Stimulated activated effector memory CD8-positive, alpha-beta T cell treated with anti-CD3 and anti-CD28 coated beads, Interleukin-12 subunit alpha, Interleukin-12 subunit beta, amount 100 ng/mL, for 72 hours (primary cell): ENCODE results near the gene GABRG1.

Source experiments
- ATAC-seq: fragments of 150-1000 bp; cut with Tn5 transposase; 2 replicates; pipeline ENCODE4 v1.10.0; 2021
- DNase-seq, 2 donors: peaks; one replicate each; pipeline ENCODE4 v3.0.0; 2021 to 2022; ENCODE audit warnings: low spot score in 2 of 2
- H3K27ac Mint-ChIP-seq: one replicate; pipeline ENCODE4 v1.8.0; 2022; ENCODE audit warnings: mild to moderate bottlenecking, mixed read lengths
- H3K36me3 Mint-ChIP-seq: one replicate; pipeline ENCODE4 v1.8.0; 2022; ENCODE audit warnings: mild to moderate bottlenecking, mixed read lengths
- H3K4me1 Mint-ChIP-seq: one replicate; pipeline ENCODE4 v1.8.0; 2022; ENCODE audit warnings: mixed read lengths
- H3K4me3 Mint-ChIP-seq: one replicate; pipeline ENCODE4 v1.8.0; 2022; ENCODE audit warnings: mild to moderate bottlenecking, mixed read lengths
- H3K9me3 Mint-ChIP-seq: one replicate; pipeline ENCODE4 v1.8.0; 2022; ENCODE audit warnings: mixed read lengths

The GABRG1 gene

DNA sequence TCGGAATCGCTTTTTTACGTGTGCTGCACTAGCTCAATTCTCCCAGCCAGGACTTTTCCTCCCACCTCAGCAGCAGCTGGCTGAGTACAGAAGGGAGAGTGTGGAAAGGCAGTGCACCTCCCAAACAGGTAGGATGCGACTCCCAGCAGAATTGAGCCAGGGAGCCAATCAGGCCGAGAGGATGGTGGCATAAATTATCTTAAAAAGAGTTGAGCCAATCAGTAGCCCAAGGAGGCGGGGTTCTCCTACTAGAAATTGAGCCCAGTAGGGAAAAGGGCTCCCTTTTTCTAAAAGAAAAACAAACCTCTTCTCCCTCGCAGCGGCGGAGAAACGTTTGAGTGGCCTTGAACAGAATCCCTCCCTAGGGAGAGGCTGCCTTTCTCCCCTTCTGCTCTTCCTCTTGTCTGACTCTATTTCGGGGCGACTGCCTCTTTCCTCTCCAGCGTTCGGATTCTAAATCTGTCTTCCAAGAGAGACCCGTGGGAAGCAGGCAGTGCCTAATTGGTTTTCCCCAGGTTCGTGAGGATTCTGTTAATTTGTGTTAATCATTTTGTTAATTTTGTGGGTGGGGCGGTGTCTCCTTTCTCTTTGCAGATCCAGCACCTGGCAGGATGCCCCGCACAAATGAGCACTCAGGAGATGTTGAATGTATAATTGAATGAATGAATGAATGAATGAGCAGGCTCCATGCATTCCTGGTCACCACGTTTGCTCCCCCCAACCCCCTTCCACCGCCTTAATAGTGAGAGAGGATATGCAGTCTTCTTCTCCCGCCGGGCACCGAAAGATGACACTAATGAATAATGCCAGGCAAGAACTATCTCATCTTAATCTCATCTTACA is at the start of gene GABRG1:
Gene GABRG1, minus strand, starts transcription at position 142 of the 843 bp plus-strand sequence. Its CDS starts 141 bp downstream, at position 1.
- DNase-seq (no peak), ATAC-seq (no peak)
- Mint-ChIP-seq H3K36me3 (no peaks in the 10 kb centered on the region), H3K4me3 (no peak within 1 kb of the TSS), H3K9me3 (peaks cover 23% of the 10 kb centered on the region), H3K4me1 (no peaks in the 10 kb centered on the region), H3K27ac (no peak within 1 kb of the TSS)

DNA sequence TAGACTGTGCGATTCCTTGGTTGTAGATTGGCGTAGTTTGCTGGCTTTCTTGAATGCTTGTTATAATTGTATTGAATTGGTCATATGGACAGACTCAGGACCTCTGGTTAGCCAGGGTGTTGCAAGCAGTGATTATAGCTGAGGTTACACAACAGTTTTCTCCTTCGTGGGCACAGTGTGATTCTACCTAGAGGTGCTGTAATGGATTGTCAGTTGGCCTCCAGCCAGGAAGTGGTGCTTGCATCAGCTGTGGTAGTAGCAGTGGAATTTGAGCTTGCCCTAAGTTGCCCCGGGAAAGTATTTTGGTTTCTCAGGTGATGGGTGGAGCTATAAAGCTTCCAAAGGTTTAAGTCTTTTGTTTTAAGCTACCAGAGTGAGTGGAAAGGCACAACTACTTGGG is 23.1 kb upstream of the GABRG1 start:
- ATAC-seq (no peak), DNase-seq (no peak)
- Mint-ChIP-seq H3K4me3 (no peak overlapping the region), H3K36me3 (no peaks in the 10 kb centered on the region), H3K4me1 (no peaks in the 10 kb centered on the region), H3K9me3 (peaks cover 15% of the 10 kb centered on the region), H3K27ac (no peak overlapping the region)

DNA sequence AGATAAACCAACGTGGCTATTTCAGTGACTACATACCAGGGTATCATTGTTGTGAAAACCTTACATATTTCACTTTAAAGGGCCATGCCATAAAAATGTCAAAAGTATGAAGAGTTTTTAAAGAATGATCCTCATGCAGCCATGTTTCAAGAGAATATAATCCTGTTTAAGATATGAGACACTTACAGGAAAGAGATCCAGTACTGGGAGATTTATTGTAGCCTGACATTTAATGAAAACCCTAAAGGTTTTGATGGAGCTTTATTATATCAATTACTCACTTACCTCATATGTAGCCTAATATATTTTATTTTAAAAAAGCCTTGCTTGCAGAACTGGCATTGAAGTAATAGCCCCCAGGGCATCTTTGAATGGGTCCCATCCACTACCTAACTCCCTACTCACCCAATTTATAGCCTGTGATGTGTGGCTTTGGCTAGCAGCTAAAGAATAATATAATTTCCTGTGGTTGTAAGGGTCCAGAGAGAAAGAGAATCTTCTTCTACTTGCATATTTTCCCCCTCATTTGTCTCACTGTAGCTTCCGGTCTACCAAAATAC is 7.7 kb upstream of the GABRG1 start:
- DNase-seq (no peak), ATAC-seq (no peak)
- Mint-ChIP-seq H3K36me3 (no peaks in the 10 kb centered on the region), H3K9me3 (peaks cover 20% of the 10 kb centered on the region), H3K4me3 (no peak overlapping the region), H3K27ac (no peak overlapping the region), H3K4me1 (no peaks in the 10 kb centered on the region)

DNA sequence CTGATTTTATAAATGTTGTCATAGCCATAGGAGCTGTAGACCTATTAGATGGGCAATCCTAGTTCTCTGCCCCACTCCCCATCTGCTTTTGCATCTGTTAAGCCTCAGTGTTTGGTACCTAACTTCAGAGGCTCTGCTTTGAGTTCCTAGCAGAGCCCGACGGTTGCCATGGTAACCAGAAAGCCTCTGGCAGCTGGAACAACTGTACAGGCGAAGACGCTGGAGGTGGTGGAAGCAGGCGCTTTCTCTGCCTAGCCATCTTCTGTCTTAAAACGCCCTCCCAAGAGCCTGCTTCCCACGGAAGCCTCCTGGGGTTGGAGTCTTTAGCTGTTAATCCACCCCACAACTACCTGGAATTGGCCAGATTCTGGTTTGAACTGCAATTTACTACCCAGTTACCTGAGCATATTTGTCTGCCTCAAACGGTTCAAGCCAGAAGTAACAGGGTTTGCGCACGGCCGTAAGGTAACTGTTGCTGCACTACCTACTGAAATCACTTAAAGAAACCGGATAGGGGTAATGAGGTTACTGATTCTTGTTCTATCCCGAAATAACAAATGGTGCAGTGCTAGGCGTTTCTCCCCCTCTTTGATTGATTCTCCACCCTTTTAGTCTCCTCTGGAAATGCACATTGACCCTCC is 1.0 kb upstream of the GABRG1 start:
- H3K4me3 Mint-ChIP-seq = no peak overlapping the region
- H3K36me3 Mint-ChIP-seq = no peaks in the 10 kb centered on the region
- peaks cover 22% of the 10 kb centered on the region for H3K9me3 Mint-ChIP-seq
- ATAC-seq (no peak), DNase-seq (no peak)
- no peak overlapping the region for H3K27ac Mint-ChIP-seq
- H3K4me1 Mint-ChIP-seq = no peaks in the 10 kb centered on the region

DNA sequence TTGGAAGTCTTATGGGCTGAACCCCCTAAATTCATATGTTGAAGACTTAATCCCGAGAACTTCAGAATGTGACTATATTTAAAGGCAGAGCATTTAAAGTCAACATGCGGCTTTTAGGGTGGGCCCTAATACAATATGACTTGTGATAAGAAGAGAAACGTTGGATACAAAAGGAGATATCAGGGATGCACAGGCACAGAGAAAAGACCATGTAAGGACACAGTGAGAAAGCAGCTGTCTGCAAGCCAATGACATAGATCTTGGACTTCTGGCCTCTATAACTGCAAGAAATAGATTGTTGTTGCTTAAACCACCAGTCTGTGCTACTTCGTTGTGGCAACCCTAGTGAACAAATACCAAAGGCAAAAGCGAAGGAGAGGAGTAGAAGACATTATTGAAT is 42.2 kb downstream of the GABRG1 start:
- H3K4me1 Mint-ChIP-seq = no peaks in the 10 kb centered on the region
- no peak for DNase-seq
- H3K9me3 Mint-ChIP-seq = peaks cover 13% of the 10 kb centered on the region
- no peak for ATAC-seq
- no peaks in the 10 kb centered on the region for H3K36me3 Mint-ChIP-seq
- H3K27ac Mint-ChIP-seq = no peak overlapping the region
- H3K4me3 Mint-ChIP-seq = no peak overlapping the region

DNA sequence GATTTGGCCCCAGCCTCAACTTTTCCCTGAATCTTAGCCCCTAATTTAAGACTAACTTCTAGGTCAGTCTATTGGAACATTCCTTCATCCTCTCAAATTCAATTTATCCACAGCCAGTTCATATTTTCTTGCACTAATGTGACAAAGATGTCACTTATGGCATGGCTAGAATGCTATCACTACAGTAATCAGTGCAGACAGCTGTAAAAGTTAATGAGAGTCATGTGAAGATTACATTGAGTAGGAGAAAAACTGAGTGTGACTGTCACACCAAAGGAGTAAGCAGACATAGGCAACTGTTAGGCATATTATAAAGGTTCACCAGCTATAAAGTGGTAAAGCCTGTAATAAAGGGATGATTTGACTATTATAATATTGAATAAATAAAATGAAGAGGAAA is 42.6 kb downstream of the GABRG1 start:
- Mint-ChIP-seq H3K36me3 (no peaks in the 10 kb centered on the region), H3K4me3 (no peak overlapping the region), H3K27ac (no peak overlapping the region), H3K4me1 (no peaks in the 10 kb centered on the region), H3K9me3 (peaks cover 13% of the 10 kb centered on the region)
- DNase-seq (no peak), ATAC-seq (no peak)

DNA sequence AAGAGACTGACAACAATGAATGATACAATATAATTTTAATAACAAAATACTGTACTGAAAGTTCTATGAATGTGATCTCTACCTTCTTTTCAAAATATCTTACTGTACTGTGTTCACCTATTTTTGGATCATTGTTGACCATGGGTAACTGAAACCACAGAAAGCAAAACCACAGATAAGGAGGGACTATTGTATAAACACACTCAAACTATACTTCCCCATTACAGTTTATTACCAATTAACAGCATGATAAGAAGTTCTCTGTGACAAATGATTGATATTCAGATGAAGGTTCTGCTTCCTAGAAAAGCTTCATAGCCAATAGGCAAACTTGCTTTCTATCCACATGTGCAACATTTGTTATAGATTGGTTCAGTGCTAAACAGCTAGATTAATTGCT is 50.1 kb downstream of the GABRG1 start:
- peaks cover 14% of the 10 kb centered on the region for H3K9me3 Mint-ChIP-seq
- ATAC-seq = no peak
- no peaks in the 10 kb centered on the region for H3K4me1 Mint-ChIP-seq
- no peak overlapping the region for H3K4me3 Mint-ChIP-seq
- no peak for DNase-seq
- no peak overlapping the region for H3K27ac Mint-ChIP-seq
- no peaks in the 10 kb centered on the region for H3K36me3 Mint-ChIP-seq

DNA sequence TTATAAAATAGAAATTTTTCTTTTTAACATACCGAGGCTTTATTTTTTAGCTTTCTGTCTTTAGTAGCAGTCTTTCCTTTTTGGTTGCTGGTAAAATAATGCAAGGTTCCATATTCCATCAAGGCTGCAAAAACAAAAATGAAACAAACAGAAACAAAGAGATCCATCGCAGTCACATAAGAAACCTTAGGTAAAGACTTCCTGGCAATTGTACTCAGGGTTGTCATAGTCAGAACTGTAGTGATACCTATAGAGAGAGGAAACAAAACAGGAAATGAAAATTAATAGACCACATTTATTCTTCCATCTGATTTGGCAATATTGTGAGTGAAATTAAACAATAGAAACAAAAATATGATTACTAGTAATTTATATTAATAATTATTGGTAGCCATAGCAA is 72.5 kb downstream of the GABRG1 start:
- no peak for DNase-seq
- H3K9me3 Mint-ChIP-seq = peaks cover 20% of the 10 kb centered on the region
- H3K36me3 Mint-ChIP-seq = no peaks in the 10 kb centered on the region
- H3K4me1 Mint-ChIP-seq = no peaks in the 10 kb centered on the region
- H3K4me3 Mint-ChIP-seq = no peak overlapping the region
- no peak overlapping the region for H3K27ac Mint-ChIP-seq
- ATAC-seq = no peak

DNA sequence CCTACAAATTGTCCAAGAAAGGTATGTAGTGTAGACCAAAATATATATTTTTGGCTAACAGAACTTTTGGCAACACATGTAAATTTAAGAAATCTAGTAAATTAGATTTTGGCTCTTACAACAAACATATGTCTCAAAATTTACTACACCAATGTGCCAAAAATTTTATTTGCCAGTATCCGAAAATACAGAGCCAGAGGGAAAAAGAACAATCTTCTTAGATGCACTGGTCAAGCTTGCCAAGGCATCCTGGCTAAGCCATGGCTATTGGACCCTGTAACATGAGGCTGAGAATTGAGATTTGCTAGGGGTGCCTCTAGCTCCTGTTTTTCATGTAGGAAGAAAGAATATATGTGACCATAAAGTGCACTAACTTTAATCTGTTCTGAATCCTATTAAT is 91.8 kb downstream of the GABRG1 start:
- no peak for ATAC-seq
- Mint-ChIP-seq H3K9me3 (peaks cover 19% of the 10 kb centered on the region), H3K27ac (no peak overlapping the region), H3K36me3 (no peaks in the 10 kb centered on the region), H3K4me1 (no peaks in the 10 kb centered on the region), H3K4me3 (no peak overlapping the region)
- no peak for DNase-seq

DNA sequence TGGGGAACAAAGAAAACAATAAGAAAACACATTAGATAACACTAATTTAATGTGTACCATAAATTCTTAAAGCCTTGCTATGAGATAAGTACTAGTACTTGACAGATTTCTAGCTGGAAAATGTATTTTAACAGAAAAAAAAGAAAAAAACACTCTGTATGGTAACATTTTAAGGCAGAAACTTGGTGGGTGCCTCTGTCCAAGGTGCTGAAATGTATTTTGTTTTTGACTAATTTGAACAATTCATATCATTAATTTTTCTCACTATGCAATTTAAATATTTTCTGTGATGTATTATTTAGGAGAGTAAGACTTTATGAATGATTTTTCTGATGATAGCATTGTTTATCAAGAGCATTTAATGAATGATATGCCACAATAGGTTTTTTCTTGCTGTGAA is 107.5 kb downstream of the GABRG1 start:
- ATAC-seq (no peak), DNase-seq (no peak)
- Mint-ChIP-seq H3K9me3 (peaks cover 18% of the 10 kb centered on the region), H3K27ac (no peak overlapping the region), H3K4me1 (no peaks in the 10 kb centered on the region), H3K36me3 (no peaks in the 10 kb centered on the region), H3K4me3 (no peak overlapping the region)

DNA sequence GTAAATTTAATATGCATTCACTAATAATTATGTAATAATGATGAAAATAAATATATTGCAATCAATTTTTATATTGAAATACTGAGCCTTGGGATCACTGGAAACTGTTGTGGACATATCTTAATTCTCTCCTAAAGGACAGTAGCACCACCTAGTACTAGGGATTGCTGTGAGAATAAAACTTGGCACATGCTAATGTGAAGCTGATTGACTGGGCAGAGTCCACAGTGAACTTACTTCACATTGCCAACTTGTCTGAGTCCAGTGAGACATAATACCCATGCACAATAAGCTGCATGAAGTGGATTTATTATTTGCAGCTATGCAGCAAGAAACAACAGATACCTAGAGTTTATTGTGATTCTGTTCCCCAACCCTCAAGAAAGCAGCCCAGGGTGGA is 131.1 kb downstream of the GABRG1 start:
- Mint-ChIP-seq H3K4me3 (no peak overlapping the region), H3K4me1 (no peaks in the 10 kb centered on the region), H3K27ac (no peak overlapping the region), H3K36me3 (no peaks in the 10 kb centered on the region), H3K9me3 (peaks cover 15% of the 10 kb centered on the region)
- DNase-seq (no peak), ATAC-seq (no peak)

DNA sequence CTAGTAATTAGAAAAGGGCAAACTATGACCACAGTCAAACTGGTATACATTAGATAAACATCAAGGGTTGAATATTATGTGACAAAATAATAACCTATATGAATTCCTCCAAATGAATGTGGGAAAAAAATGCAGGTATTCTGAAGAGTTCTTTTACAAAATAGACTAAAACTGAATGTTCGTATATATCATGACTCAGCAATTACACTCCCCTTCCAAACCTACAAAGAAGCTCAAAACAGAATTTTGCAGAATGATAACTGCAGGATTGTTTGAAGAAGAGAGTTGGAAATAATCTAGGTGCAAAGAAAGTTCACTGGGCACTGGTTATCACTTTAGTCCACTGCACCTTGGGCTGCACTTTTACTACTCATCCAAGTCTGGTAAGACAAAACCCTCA is 134.1 kb downstream of the GABRG1 start:
- no peak overlapping the region for H3K27ac Mint-ChIP-seq
- H3K36me3 Mint-ChIP-seq = no peaks in the 10 kb centered on the region
- peaks cover 15% of the 10 kb centered on the region for H3K9me3 Mint-ChIP-seq
- no peaks in the 10 kb centered on the region for H3K4me1 Mint-ChIP-seq
- H3K4me3 Mint-ChIP-seq = no peak overlapping the region
- DNase-seq (no peak), ATAC-seq (no peak)

DNA sequence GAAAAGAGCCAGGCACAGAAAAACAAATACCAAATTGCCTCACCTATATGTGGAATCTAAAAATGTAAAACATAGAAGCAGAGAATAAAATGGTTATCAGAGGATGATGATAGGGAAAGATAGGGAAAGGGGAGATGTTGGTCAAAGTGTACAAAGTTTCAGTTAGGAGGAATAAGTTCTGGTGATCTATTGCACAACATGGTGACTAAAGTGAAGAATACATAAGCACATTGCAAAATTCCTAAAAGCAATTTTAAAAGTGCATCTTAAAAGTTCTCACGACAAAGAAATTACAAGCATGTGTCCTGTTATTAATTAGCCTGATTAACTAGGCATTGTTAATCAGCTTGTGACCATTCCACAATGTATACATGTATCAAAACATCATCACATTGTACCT is 136.0 kb downstream of the GABRG1 start:
- Mint-ChIP-seq H3K4me3 (no peak overlapping the region), H3K9me3 (peaks cover 19% of the 10 kb centered on the region), H3K4me1 (no peaks in the 10 kb centered on the region), H3K36me3 (no peaks in the 10 kb centered on the region), H3K27ac (no peak overlapping the region)
- ATAC-seq (no peak), DNase-seq (no peak)
